A549 (cell line): ENCODE measurements around the gene GAS7. TPM values are rescaled to one million over a fixed set of nuclear protein-coding genes. Genes with fewer than 3 reads are reported as not detected.

Experiments
- ATAC-seq, 2 experiments: fragments of 200-7000 bp in 1 of 2; fragments of >200 bp in 1 of 2; cut with Nextera tagmentation in 1 of 2; cut with Tn5 transposase in 1 of 2; 3 replicates each; pipeline versions ENCODE4 v1.8.0 to v1.9.1; 2018 to 2020; ENCODE audit warnings: mild to moderate bottlenecking in 1 of 2, moderate library complexity in 1 of 2
- CTCF ChIA-PET: fragments of 300-600 bp; sonication (Branson Sonifier 250); formaldehyde crosslinking; extraction: SDS; loops from one replicate; lab custom pipeline; 2021; ENCODE audit warnings: antibody characterized with exemption, inconsistent platforms; lab: Yijun Ruan, JAX
- POLR2A ChIA-PET: fragments of 350-600 bp; formaldehyde crosslinking; extraction: SDS; loops from one replicate; lab custom pipeline; 2021; ENCODE audit warnings: antibody characterized with exemption, inconsistent platforms; lab: Yijun Ruan, JAX
- DNase-seq, 2 experiments: peaks; one replicate each; pipeline versions ENCODE4 v3.0.0 to v3.0.0-alpha.2; 2011 to 2016; ENCODE audit warnings: low read depth in 1 of 2, low spot score in 1 of 2
- FAIRE-seq: peaks from 2 replicates; lab custom pipeline; 2011; peaks lifted over from hg19 to GRCh38; lab: Jason Lieb, UNC
- H3K27ac ChIP-seq, 2 experiments: fragments of >200 bp; sonication (Bioruptor Twin); formaldehyde crosslinking; 3 replicates each; pipeline ENCODE4 v1.5.1; 2016 to 2017
- H3K4me1 ChIP-seq: fragments of >200 bp; sonication (Bioruptor Twin); formaldehyde crosslinking; 3 replicates; pipeline ENCODE4 v1.6.1; 2016
- H3K4me2 ChIP-seq: fragments of >200 bp; sonication (Bioruptor Twin); formaldehyde crosslinking; 3 replicates; pipeline ENCODE4 v1.6.1; 2016
- H3K4me3 ChIP-seq: fragments of >200 bp; sonication (Bioruptor Twin); formaldehyde crosslinking; 3 replicates; pipeline ENCODE4 v1.5.1; 2016
- H3K9me3 ChIP-seq: fragments of >200 bp; sonication (Bioruptor Twin); formaldehyde crosslinking; 3 replicates; pipeline ENCODE4 v1.6.1; 2016
- CEBPB ChIP-seq, 2 experiments: fragments of >200 bp in 1 of 2; sonication (Bioruptor Twin) in 1 of 2; formaldehyde crosslinking in 1 of 2; IDR thresholded peaks; 2 replicates each; pipeline ENCODE4 v1.6.1; 2012 to 2016
- CHD2 ChIP-seq: fragments of 150-350 bp; IDR thresholded peaks from 2 replicates; pipeline ENCODE4 v1.6.1; 2014; ENCODE audit warnings: low read length; ENCODE audit not compliant: partially characterized antibody
- ESRRA ChIP-seq: fragments of 150-350 bp; IDR thresholded peaks from 2 replicates; pipeline ENCODE4 v1.6.1; 2014; ENCODE audit warnings: mild to moderate bottlenecking, low read length, borderline replicate concordance
- FOXS1 ChIP-seq: fragments of 250-450 bp; sonication (Bioruptor Pico); IDR thresholded peaks from 2 replicates; pipeline ENCODE4 v1.5.0; 2020; ENCODE audit warnings: mild to moderate bottlenecking, moderate library complexity
- HOXB5 ChIP-seq: fragments of 250-450 bp; sonication (Bioruptor Pico); IDR thresholded peaks from 2 replicates; pipeline ENCODE4 v1.5.0; 2020; ENCODE audit warnings: mild to moderate bottlenecking, moderate library complexity
- JUNB ChIP-seq: fragments of >200 bp; sonication (Bioruptor Twin); formaldehyde crosslinking; IDR thresholded peaks from 2 replicates; pipeline ENCODE4 v1.6.1; 2016
- KDM1A ChIP-seq: fragments of 200-600 bp; sonication (generic); IDR thresholded peaks from 2 replicates; pipeline ENCODE4 v1.6.1; 2016; ENCODE audit warnings: low read depth, mild to moderate bottlenecking
- MAFK ChIP-seq: fragments of 450-650 bp; IDR thresholded peaks from 2 replicates; pipeline ENCODE4 v1.6.1; 2014; ENCODE audit not compliant: partially characterized antibody
- MAZ ChIP-seq: fragments of 150-350 bp; IDR thresholded peaks from 2 replicates; pipeline ENCODE4 v1.6.1; 2014; ENCODE audit warnings: antibody characterized with exemption, low read depth, low read length, borderline replicate concordance
- MYC ChIP-seq: IDR thresholded peaks from 2 replicates; pipeline ENCODE4 v1.6.1; 2012; ENCODE audit warnings: mild to moderate bottlenecking, inconsistent platforms, low read length, improper control_type of control experiment, borderline replicate concordance
- PHF8 ChIP-seq: fragments of 200-600 bp; sonication (generic); IDR thresholded peaks from 2 replicates; pipeline ENCODE4 v1.6.1; 2016; ENCODE audit warnings: low read depth, mild to moderate bottlenecking, antibody characterized with exemption, moderate library complexity, borderline replicate concordance
- RFX5 ChIP-seq: fragments of 450-650 bp; IDR thresholded peaks from 2 replicates; pipeline ENCODE4 v1.7.1; 2014; ENCODE audit warnings: antibody characterized with exemption, mild to moderate bottlenecking, moderate library complexity
- RNF2 ChIP-seq: fragments of 200-600 bp; sonication (generic); IDR thresholded peaks from 2 replicates; pipeline ENCODE4 v1.6.1; 2016; ENCODE audit warnings: low read depth, mild to moderate bottlenecking, antibody characterized with exemption, moderate library complexity, borderline replicate concordance
- SMC3 ChIP-seq: fragments of >200 bp; sonication (Bioruptor Twin); formaldehyde crosslinking; IDR thresholded peaks from 3 replicates; pipeline ENCODE4 v1.6.1; 2018; ENCODE audit warnings: inconsistent platforms
- SREBF2 ChIP-seq: fragments of 450-650 bp; IDR thresholded peaks from 2 replicates; pipeline ENCODE4 v1.6.1; 2014; ENCODE audit warnings: mild to moderate bottlenecking, moderate library complexity
- TFCP2L1 ChIP-seq: fragments of 250-450 bp; sonication (Bioruptor Pico); IDR thresholded peaks from 2 replicates; pipeline ENCODE4 v1.5.0; 2021; ENCODE audit warnings: mild to moderate bottlenecking
- TP53 ChIP-seq: fragments of 250-450 bp; sonication (Bioruptor Pico); IDR thresholded peaks from 2 replicates; pipeline ENCODE4 v1.5.0; 2021; ENCODE audit warnings: mild to moderate bottlenecking, moderate library complexity
- ZFP36 ChIP-seq: fragments of 450-650 bp; IDR thresholded peaks from 2 replicates; pipeline ENCODE4 v1.6.1; 2014; ENCODE audit warnings: borderline replicate concordance; ENCODE audit not compliant: partially characterized antibody
- WGBS: methylation state at CpG from one replicate; pipeline ENCODE4 v1.1.6; 2017; ENCODE audit errors: missing lambda C conversion rate; 5-methylcytosine and 5-hydroxymethylcytosine counted together
- polyA plus RNA-seq, 4 experiments: library from polyadenylated mRNA; depleted of rRNA in 3 of 4; stranded (reverse); fragments of >200 nt; fragmentation: RNase III in 1 of 4; extraction: RNeasy Plus Mini Kit Qiagen cat#74134 plus additional on column Dnase treatment in 1 of 4; gene quantifications; 2 replicates in 3 of 4; 3 replicates in 1 of 4; pipeline ENCODE4 v1.2.3, GENCODE V29; 2011 to 2017
- TF ChIP-seq, protein P1 (sequence below): fragments of 450-650 bp; IDR thresholded peaks from 2 replicates; pipeline ENCODE4 v1.6.1; 2014; ENCODE audit warnings: antibody characterized with exemption

GAS7 gene
- polyA plus RNA-seq, 2 of the 4 experiments (the other 2 are of a cell fraction) = 1.3 to 1.5 TPM

DNA sequence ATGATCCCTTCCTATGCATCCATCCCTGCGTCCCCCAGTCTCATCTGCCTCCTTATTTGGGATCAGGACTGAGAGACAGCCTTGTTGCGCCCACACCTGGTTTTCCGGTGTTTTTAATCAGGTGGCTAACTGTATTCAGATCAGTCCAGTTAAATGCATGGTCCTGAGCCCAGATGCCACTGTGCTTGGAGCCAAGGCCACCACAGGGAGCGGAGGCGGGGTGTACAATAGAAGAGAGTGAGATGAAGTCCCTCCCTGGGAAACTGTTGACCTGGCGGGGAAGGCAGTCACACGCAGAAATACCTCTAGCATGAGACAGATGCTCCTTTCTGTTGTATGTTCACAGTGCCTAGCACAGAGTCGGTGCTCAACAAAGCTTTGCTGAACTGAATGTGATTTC lies 299.6 kb downstream of the GAS7 start:
- peak overlapping the region in 1 of 2 experiments; percentile 75; a peak in 2 of 6 replicates for H3K27ac ChIP-seq
- H3K4me3 ChIP-seq = no peak overlapping the region
- no peak overlapping the region for H3K4me2 ChIP-seq
- ATAC-seq (no peak), FAIRE-seq (no peak), DNase-seq (no peak)
- ChIA-PET POLR2A (no interaction called here), CTCF (interaction anchor here (1.3 to 5.1 kb wide), 5 partner anchors 10 to 61 kb away, joined by 3 to 26 read pairs (median 5); no protein-coding TSS in a partner anchor)
- no peaks in the 10 kb centered on the region for H3K9me3 ChIP-seq
- H3K4me1 ChIP-seq = peaks cover 23% of the 10 kb centered on the region
- TF ChIP-seq JUNB = no peak
- TF ChIP-seq ZFP36 = no peak
- TF ChIP-seq KDM1A = no peak
- TF ChIP-seq, protein P1, sequence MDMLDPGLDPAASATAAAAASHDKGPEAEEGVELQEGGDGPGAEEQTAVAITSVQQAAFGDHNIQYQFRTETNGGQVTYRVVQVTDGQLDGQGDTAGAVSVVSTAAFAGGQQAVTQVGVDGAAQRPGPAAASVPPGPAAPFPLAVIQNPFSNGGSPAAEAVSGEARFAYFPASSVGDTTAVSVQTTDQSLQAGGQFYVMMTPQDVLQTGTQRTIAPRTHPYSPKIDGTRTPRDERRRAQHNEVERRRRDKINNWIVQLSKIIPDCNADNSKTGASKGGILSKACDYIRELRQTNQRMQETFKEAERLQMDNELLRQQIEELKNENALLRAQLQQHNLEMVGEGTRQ = no peak
- no peak for TF ChIP-seq FOXS1
- TF ChIP-seq CHD2 = no peak
- no peak for TF ChIP-seq SMC3
- no peak for TF ChIP-seq HOXB5 (CRISPR knock-in tag)
- no peak for TF ChIP-seq ESRRA
- TF ChIP-seq MYC = no peak
- WGBS = 88% methylated on average over 8 of the region's 8 CpGs

DNA sequence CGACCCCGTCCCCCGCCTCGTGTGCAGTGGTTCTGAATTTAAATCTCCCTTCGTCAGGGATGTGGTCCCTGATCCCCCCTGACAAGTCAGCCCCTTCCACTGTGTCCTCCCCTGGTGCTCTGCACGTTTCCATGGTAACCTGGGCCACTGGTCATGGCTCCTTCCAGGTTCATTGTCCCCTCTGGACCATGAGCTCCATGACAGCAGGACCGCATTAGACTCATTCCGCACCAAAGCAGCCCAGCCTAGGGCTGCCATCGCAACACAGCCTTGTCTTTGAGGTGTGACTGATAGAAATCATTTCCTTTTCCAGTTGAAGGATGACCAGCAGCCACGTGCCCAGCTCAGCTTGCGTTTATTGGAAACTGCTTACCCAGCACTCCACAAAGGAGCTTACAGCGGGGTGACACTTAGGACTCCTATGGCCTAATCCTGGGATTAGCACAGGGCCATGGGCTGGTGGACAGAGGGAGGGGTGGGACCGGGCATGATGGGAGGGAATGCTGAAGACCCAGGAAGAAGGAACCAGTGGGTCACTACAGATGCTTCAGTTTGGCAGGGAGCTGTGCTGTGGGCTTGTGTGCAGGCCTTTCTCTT lies 300.9 kb downstream of the GAS7 start:
- CTCF ChIA-PET = interaction anchor here (0.9 to 5.1 kb wide), 8 partner anchors 8 to 171 kb away, joined by 3 to 26 read pairs (median 3); no protein-coding TSS in a partner anchor

DNA sequence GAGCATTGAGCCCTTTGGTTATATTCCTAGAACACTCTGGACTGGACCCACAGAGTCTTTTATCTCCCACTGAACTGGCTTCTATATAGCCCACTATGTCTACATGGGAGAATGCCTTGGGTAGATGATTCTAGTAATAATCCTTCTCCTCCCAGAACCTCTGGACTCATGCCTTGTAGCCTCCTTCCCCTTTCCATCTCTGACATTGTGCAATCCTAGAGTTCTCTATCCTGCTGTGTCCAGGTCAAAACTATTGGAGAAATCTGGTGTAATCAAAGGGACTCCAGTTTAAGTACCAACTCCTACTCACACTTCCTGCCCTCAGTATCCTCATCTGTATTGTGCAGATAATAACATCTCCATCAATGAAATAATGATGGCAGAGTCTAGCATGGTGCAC lies 302.5 kb downstream of the GAS7 start:
- no peak for ATAC-seq

More for the DNA sequence above, 300.9 kb downstream of the GAS7 start:
- H3K27ac ChIP-seq = peak overlapping the region in 1 of 2 experiments; percentile 14; a peak in 1 of 6 replicates
- no peak for ATAC-seq
- no peak for FAIRE-seq
- H3K9me3 ChIP-seq = no peaks in the 10 kb centered on the region
- TF ChIP-seq MAFK = peak; percentile 36
- no peak for TF ChIP-seq RFX5
- TF ChIP-seq SREBF2 = no peak
- H3K4me3 ChIP-seq = no peak overlapping the region
- peaks cover 30% of the 10 kb centered on the region for H3K4me1 ChIP-seq
- no peak overlapping the region for H3K4me2 ChIP-seq
- no peak for DNase-seq
- 76% methylated on average over 13 of the region's 13 CpGs for WGBS
- POLR2A ChIA-PET = no interaction called here

DNA sequence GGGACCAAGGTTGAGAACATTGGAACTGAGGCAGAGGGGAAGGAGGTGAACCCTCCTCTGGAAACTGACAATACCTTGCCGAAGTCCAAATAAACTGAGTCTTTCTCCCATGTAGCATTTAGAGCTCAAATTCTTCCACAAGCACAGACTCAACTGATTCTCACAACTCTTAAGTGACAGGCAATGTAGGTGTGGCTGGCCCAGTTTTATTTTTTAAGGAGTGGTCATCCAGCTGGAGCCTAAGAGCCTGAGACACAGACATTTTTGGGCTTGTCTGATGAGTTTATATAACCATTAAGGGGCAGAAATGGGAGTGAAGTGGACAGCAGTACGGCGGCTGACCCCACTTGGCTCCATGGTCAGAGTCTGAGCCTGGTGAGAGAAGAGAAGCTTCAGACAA lies 304.2 kb downstream of the GAS7 start:
- peak overlapping the region in 1 of 2 experiments; percentile 59; a peak in 4 of 6 replicates for H3K27ac ChIP-seq
- ATAC-seq (no peak), FAIRE-seq (no peak), DNase-seq (no peak)
- 89% methylated on average over 3 of the region's 3 CpGs for WGBS
- peaks cover 21% of the 10 kb centered on the region; the same call in 2 of the 3 replicates for H3K4me1 ChIP-seq
- POLR2A ChIA-PET = no interaction called here
- no peaks in the 10 kb centered on the region for H3K9me3 ChIP-seq
- H3K4me2 ChIP-seq = no peak overlapping the region
- CTCF ChIA-PET = interaction anchor here (0.6 to 1.6 kb wide), 4 partner anchors 29 to 166 kb away, joined by 3 to 6 read pairs (median 4); no protein-coding TSS in a partner anchor
- TF ChIP-seq TP53 (CRISPR knock-in tag) = no peak
- TF ChIP-seq RNF2 = no peak
- no peak for TF ChIP-seq MAZ
- no peak for TF ChIP-seq PHF8
- no peak overlapping the region for H3K4me3 ChIP-seq

More for the DNA sequence above, 302.5 kb downstream of the GAS7 start:
- FAIRE-seq (no peak), DNase-seq (no peak)
- Histone ChIP-seq H3K4me2 (no peak overlapping the region), H3K27ac (peak overlapping the region in 1 of 2 experiments; percentile 59; a peak in 1 of 6 replicates), H3K4me3 (no peak overlapping the region), H3K9me3 (no peaks in the 10 kb centered on the region), H3K4me1 (peaks cover 27% of the 10 kb centered on the region)
- ChIA-PET CTCF (interaction anchor here (0.6 to 2.1 kb wide), 5 partner anchors 11 to 310 kb away, joined by 3 to 5 read pairs (median 3); no protein-coding TSS in a partner anchor), POLR2A (no interaction called here)
- peak; percentile 67 to 81; a peak in 3 of 4 replicates for TF ChIP-seq CEBPB (IDR thresholded peaks at IDR 0.05)
- TF ChIP-seq TFCP2L1 (CRISPR knock-in tag) = no peak
